ENCODE measurements around the gene KLHL11. TPM values are rescaled to one million over a fixed set of nuclear protein-coding genes. Genes with fewer than 3 reads are reported as not detected.

The KLHL11 gene
- total and polyA plus RNA-seq, 8 donors: 0.43 to 26.4 (median 3.0) TPM

DNA sequence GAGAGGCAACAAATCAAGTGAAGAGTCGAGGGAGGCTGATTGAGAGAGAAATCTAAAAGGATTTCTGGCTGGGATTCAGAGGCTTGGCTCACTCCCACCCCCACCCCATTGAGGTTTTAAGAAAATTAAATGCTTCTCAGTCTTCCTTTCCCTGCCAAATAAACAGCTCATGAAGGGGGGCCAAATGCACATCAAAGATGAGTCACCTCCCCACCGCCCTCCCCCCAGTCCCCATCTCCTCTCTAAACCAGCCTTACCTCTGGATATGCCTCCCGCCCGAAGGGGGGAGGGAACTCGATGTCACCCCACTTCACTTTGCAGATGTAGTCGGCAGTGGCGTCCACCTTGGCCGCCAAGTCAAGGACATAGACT is 41.9 kb upstream of the KLHL11 start:
- 76 to 87% (median 79%) methylated on average over 6 to 8 of the region's 8 CpGs for WGBS, 5 donors
- TF ChIP-seq CTCF (IDR thresholded peaks at IDR 0.05): no peak
- no peak for TF ChIP-seq POLR2A (IDR thresholded peaks at IDR 0.05)
- no peak for TF ChIP-seq EP300 (IDR thresholded peaks at IDR 0.05)
- Histone ChIP-seq H3K4me3 (no peak overlapping the region), H3K27me3 (no peaks in the 10 kb centered on the region), H3K4me1 (peaks cover 0 to 15% (median 6%) of the 10 kb centered on the region in 4 donors), H3K27ac (peak overlapping the region in 4 of 5 donors; percentile 42 to 65 (median 55)), H3K9me3 (no peaks in the 10 kb centered on the region), H3K36me3 (peaks cover 82 to 100% (median 100%) of the 10 kb centered on the region in 4 donors)
- intact Hi-C loops (cut with DNase I; ENCODE audit: low total_unique reads): no loop called here
- DNase-seq: peak in 1 of 2 donors; percentile 78

DNA sequence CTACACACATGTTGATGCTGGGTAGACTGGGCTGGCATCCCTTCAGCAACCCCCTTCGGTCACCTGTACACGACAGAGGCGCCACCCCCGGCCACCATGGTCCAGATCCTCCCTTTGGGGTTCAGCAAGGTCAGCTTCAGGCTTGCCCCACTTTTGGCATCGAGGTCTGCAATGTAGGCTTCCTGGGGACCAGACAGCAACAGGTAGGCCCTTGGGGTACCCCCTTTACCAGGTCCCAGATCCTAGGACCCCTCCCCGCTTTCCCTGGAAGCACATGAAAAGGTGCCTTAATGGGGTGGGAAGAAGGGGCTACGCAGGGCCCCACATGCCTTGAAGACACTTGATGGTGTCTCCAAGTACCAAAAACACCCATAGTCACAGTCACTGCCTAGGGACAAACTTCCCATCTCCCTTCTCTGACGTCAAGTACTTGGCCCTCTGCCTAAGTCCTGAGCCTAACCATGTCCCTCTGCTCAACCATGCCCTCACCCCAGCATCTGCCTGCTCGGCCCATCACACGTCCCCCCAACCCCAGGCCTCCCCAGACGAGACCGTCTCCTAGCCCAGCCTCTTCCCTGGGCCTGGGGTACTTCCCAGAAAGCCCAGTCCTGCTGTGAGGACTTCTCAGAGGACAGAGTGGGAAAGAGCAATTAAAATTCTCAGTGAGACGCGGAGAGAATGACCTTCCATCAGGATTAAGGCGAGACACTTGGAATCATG is 41.4 kb upstream of the KLHL11 start:
- Histone ChIP-seq H3K4me3 (no peak overlapping the region), H3K27ac (peak overlapping the region in 4 of 5 donors; percentile 28 to 65 (median 55)), H3K9me3 (no peaks in the 10 kb centered on the region), H3K36me3 (peaks cover 77 to 100% (median 100%) of the 10 kb centered on the region in 4 donors), H3K4me1 (peaks cover 0 to 15% (median 6%) of the 10 kb centered on the region in 4 donors), H3K27me3 (no peaks in the 10 kb centered on the region)
- WGBS, 5 donors: 74 to 84% (median 82%) methylated on average over 15 of the region's 15 CpGs
- no peak for TF ChIP-seq EP300 (IDR thresholded peaks at IDR 0.05)
- TF ChIP-seq POLR2A (IDR thresholded peaks at IDR 0.05): no peak
- no peak for TF ChIP-seq CTCF (IDR thresholded peaks at IDR 0.05)
- no peak for TF ChIP-seq POLR2AphosphoS5 (IDR thresholded peaks at IDR 0.05)
- peak in 1 of 2 donors; percentile 64 for DNase-seq
- intact Hi-C loops (cut with DNase I; ENCODE audit: low total_unique reads): no loop called here

DNA sequence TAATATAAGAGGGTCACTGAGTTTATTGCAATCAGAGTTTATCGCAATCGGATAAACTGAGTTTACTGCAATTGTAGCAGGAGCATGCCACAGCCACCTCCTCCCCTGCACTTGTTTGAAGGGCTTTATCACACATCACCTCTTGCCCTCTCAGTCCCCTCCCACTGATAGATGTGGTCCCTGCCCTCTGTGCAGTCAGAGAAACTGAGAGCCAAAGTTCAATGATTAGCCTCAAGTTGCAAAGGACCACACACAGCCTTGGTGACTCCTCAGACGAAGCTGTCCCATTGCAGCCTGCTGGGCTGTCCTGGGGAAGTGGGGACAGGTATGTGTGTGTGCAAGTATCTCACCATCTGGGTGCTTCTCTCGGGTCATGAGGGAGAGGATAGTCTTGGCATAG is 39.9 kb upstream of the KLHL11 start:
- intact Hi-C loops (cut with DNase I; ENCODE audit: low total_unique reads): no loop called here
- Histone ChIP-seq H3K4me3 (no peak overlapping the region), H3K27ac (no peak overlapping the region), H3K27me3 (no peaks in the 10 kb centered on the region), H3K9me3 (no peaks in the 10 kb centered on the region), H3K36me3 (peaks cover 67 to 100% (median 100%) of the 10 kb centered on the region in 4 donors), H3K4me1 (peaks cover 0 to 15% (median 6%) of the 10 kb centered on the region in 4 donors)
- WGBS, 5 donors: 74 to 88% (median 77%) methylated on average over 4 of the region's 4 CpGs
- TF ChIP-seq POLR2A (IDR thresholded peaks at IDR 0.05): no peak
- TF ChIP-seq POLR2AphosphoS5 (IDR thresholded peaks at IDR 0.05): no peak
- TF ChIP-seq CTCF (IDR thresholded peaks at IDR 0.05): no peak
- TF ChIP-seq EP300 (IDR thresholded peaks at IDR 0.05): no peak
- DNase-seq: no peak

DNA sequence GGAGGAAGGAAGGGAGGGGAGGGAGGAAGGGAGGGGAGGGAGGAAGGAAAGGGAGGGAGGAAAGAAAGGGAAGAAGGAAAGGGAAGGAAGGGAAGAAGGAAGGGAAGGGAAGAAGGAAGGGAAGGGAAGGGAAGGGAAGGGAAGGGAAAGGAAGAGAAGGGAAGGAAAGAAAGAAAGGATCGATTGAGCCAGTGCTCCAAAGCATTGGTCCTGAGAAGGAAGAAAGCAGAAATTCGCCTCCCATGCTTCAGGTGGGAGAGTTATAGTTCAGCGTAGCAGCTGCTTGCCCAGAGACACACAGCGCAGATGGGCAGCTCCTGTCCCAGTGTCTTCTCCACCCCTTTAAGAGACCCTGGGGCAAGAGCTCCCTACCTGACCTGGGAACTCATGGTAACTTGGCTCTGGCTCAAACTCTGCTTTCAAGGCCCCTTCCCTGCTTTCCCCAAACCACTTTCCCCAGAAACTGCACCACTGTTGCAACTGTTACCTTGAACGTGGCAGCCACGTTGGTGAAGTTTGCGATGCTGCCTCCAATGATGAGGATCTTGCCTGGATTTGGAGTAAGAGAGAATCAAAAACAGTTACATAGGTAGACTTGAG is 39.1 kb upstream of the KLHL11 start:
- H3K36me3 ChIP-seq: peaks cover 63 to 100% (median 99%) of the 10 kb centered on the region in 4 donors

More for the DNA sequence above, 39.1 kb upstream of the KLHL11 start:
- intact Hi-C loops (cut with DNase I; ENCODE audit: low total_unique reads): no loop called here
- Histone ChIP-seq H3K4me1 (peaks cover 0 to 15% (median 6%) of the 10 kb centered on the region in 4 donors), H3K27me3 (no peaks in the 10 kb centered on the region), H3K9me3 (no peaks in the 10 kb centered on the region), H3K27ac (no peak overlapping the region), H3K4me3 (no peak overlapping the region)
- no peak for TF ChIP-seq POLR2AphosphoS5 (IDR thresholded peaks at IDR 0.05)
- TF ChIP-seq EP300 (IDR thresholded peaks at IDR 0.05): no peak
- TF ChIP-seq POLR2A (IDR thresholded peaks at IDR 0.05): no peak
- no peak for TF ChIP-seq CTCF (IDR thresholded peaks at IDR 0.05)
- WGBS, 5 donors: 91 to 95% (median 92%) methylated on average over 7 of the region's 7 CpGs
- DNase-seq: no peak
